DOHH2 (cell line): ENCODE measurements around the gene ADNP.

Experiments
- EZH2phosphoT487 ChIP-seq: fragments of 200-600 bp; sonication (generic); IDR thresholded peaks from 2 replicates; pipeline ENCODE4 v1.6.1; 2017; ENCODE audit warnings: borderline replicate concordance, mild to moderate bottlenecking, antibody characterized with exemption, low read length, moderate library complexity, mixed read lengths
- TF ChIP-seq, protein P1 (sequence below): fragments of 200-600 bp; sonication (generic); IDR thresholded peaks from one replicate; pipeline ENCODE4 v1.5.1; 2014; ENCODE audit warnings: antibody characterized with exemption, mild to moderate bottlenecking, low read depth, low read length; ENCODE audit not compliant: poor library complexity, severe bottlenecking

DNA sequence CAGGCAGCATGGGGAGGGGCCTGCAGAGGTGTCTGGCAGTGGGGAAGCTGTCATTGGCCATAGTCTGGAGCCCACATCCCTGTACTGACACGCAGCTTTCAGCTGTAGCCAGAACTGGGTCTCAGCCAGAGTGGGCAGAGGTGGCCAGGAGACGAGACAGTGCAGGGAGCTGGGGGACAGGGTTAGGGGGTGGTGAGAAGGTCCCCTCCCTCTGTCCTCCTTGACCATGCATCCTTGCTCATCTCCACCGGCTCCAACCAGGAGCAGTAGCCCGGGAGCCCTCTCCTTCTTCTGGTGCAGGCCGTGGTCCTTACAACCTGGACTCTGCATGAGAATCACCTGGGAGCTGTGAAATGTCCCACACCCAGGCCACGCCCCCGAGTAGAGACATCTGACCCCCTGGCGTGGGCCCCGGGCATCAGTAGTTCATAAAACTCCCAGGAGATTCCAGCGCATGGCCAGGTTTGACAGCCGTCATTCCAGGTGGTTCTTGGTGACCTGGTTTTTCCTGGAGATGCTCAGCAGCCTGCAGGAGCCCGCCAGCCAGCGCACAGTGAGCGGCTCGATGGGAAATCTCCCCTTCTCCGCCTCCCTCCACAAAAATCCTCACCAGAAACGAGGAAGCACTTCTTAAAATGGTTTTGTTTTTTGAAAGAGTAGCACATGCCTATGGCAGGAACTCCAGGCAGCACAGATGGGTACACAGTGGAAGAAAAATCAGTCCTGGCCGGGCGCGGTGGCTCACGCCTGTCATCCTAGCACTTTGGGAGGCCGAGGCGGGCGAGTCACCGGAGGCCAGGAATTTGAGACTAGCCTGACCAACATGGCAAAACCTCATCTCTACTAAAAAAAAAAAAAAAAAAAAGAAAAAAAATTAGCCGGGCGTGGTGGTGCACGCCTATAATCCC, 56.2 kb downstream of the ADNP start:
- TF ChIP-seq, protein P1, sequence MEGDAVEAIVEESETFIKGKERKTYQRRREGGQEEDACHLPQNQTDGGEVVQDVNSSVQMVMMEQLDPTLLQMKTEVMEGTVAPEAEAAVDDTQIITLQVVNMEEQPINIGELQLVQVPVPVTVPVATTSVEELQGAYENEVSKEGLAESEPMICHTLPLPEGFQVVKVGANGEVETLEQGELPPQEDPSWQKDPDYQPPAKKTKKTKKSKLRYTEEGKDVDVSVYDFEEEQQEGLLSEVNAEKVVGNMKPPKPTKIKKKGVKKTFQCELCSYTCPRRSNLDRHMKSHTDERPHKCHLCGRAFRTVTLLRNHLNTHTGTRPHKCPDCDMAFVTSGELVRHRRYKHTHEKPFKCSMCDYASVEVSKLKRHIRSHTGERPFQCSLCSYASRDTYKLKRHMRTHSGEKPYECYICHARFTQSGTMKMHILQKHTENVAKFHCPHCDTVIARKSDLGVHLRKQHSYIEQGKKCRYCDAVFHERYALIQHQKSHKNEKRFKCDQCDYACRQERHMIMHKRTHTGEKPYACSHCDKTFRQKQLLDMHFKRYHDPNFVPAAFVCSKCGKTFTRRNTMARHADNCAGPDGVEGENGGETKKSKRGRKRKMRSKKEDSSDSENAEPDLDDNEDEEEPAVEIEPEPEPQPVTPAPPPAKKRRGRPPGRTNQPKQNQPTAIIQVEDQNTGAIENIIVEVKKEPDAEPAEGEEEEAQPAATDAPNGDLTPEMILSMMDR: no peak
- TF ChIP-seq EZH2phosphoT487: no peak
